HG02852 (cell line): ENCODE measurements around the gene SEMA3C.

ENCODE experiments used
- ATAC-seq: cut with Tn5 transposase; IDR thresholded peaks from one replicate; pipeline ENCODE4 v1.9.1; 2021; ENCODE audit warnings: mild to moderate bottlenecking, moderate library complexity; ENCODE audit not compliant: unreplicated experiment

SEMA3C gene

DNA sequence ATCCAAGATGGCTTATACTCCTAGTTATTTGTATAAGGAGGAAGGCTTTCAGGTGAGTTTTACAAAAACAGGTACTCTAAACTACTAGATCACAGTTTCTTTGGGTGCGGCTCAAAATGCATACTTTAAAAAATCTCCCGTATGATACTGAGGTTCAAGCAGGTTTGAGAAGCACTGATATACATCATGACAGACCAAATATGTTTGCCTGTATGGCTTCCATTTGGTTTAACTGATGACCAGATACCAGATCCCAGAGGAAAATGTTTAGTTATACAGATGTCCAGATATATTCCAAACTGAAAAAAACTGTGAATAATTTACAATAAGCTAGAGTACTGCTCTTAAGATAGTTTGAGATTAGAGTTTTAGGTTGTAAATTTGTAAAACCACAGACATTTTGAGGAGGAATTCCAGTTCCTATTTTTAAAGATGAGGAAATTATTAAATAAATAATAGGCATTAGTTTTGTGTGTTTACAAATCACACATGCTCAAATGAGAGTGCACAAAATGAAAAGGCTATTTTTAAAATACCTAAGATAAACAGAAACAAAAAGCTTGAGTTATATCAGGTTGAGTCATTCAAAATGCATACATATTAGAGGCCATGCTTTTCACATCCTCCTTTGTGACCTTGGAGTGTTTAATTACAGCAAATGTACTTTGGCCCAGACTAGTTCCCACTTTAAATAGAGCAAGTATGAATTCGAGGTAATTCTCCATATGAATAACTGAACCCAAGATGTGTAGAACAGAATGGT, 60.5 kb downstream of the SEMA3C start:
- ATAC-seq, result no peak

GRCh38 chr7:80856769-80857168, 62.1 kb downstream of the SEMA3C start:
- no peak for ATAC-seq

DNA sequence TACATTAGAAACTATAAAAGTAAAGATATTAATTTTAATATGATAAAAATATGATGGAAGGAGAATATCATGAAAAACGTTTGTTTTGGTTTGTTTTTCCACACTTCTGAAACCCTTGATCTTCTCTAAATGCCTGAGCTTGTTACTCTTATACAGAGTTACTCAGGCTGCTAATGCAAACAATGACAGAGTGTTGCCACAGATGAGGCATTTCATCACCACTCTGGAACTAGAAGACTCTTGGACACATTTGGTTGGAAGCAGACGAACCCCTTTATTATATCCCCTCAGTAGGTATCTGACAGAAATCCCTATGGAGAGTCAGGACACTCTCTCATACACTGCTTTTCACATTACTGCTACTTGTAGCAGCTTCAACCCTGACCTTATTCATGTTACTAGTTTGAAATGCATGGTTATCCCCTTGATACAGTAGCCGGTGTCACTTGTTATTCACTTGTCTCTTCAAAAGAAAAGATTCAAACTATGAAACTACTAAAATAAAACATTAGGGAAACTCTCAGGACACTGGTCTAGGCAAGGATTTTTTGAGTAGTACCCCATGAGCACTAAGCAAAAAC, 66.9 kb downstream of the SEMA3C start:
- no peak for ATAC-seq

DNA sequence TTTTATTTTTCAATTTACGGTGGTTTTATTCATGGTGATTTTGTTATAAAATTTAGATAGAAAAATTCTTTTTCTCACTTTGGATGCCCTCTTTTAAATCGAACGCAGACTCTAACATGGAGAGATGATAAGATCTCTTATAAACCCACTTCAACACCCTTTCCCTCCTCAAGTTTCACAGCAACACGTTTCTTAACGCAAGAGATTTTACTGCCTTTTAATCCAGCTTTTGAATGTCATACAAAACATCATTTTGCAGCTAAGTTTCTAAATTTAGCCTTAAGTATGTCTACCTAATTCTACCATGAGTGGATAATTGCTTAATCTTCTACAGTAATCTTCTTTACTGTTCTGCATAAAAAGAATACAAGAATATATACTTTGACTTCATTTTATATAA, 70.0 kb downstream of the SEMA3C start:
- no peak for ATAC-seq

- ATAC-seq, result no peak
These were observed 71.0 kb downstream of the SEMA3C start for GRCh38 chr7:80847895-80848294.

- no peak for ATAC-seq
These were observed 71.8 kb downstream of the SEMA3C start for GRCh38 chr7:80847027-80847426.

DNA sequence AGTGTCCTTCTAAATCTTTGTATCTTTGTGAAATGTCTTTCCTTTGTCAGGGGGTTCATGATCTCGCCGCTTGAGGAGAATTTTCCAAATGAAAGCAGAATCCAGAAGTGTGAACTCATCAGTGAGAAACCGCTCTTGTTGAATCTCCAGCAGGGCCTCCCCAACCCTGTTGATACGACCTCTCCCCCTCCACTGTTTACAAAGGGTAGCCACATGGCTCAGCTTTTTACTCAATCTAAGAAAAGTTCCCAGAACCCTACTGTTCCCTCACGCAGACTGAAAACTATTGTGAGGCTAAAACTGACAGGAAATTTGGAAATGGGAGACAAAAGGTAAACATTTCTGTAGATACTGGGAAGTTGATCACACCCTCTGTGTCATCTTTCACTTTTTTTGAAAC, 73.9 kb downstream of the SEMA3C start:
- ATAC-seq, result no peak

- ATAC-seq, result no peak
These were observed 75.7 kb downstream of the SEMA3C start for GRCh38 chr7:80843018-80843677.

DNA sequence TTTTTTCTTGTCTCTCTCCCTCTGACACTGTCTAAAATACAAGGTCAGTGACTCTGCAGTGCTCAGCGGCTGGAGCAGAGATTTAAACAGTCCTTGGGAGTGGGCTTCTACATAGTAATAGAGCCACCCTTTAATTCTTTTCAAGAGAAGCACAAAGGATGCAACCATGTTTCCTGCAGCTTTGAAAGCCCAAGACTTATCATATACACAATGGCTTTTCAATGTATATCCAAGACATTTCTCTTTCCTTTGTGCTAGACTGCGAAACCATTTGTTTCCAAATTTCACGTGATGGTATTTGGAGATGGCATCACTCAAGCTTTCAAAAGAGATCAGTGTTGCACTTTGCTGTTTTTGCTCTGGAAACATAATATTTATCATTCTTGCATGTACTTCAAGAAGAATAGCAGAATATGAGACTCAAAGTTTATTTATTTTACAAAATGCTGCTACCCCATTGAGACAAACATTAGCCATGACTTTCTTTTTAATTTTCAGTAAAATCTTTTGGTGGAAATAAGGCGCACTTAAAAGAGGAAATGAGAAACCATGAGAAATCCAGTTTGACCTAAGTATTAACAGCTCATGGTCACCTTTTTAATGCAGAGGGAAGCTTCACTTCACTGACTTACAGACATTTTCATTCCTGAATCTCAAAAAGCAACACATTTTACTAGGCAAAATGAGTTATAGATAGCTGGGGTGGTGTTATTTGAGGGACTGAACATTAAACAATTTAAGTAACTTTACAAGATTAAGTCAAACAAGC, 76.6 kb downstream of the SEMA3C start:
- no peak for ATAC-seq

DNA sequence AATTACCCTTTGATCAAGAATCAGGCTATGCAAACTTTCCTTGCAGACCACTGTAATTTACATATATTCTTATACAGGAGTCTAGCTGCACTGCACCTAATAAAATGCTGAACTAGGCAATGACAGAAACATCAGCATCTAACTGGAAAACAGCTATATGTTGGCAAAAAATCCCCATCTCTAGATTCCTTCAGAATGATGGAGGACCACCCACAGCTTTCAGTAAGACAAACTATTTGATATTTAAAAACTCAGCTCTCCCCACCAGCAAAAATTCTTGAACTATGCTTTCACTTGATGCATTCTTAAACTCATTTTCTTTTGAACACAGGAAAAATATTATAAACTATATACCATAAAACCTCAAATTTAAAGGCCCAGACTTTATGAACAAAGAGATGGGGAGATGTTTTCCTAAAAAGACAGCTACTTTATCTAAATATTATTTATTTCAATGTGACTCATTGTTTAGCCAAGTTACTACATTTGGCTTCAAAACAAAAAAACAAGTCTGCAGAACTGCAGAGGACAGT, 77.4 kb downstream of the SEMA3C start:
- no peak for ATAC-seq

- no peak for ATAC-seq
These were observed 78.2 kb downstream of the SEMA3C start for GRCh38 chr7:80840681-80841080.

DNA sequence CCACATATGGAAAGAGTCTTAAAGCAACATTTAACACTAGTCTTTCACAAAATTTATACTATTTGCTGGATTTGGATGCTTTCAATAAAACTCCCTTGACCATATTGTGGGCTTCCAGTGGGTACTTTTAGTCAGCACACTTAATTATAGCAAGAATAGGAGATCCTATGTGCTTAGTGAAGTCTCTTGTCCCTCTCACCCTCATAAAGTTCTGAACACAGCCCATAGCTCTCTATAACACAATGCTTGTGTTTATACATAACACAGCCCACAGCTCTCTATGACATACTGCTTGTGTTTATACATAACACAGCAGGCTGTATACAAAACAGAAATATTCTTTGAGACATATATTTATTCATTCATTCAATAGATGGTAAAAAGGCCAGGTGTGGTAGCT, 79.0 kb downstream of the SEMA3C start:
- ATAC-seq, result no peak

DNA sequence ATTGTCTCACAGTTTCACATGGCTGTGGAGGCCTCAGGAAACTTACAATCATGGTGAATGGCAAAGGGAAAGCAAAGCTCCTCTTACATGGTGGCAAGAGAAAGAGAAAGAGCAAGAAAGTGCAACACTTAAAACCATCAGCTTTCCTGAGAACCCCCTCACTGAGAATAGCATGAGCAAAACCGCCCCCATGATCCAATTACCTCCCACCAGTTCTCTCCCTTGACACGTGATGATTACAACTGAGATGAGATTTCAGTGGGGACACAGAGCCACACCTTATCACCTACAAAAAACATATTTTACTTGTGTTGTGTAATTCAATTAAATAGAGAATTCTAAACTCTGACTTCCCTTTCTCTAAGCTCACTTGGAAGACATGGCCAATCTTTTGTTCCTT, 80.2 kb downstream of the SEMA3C start:
- ATAC-seq, result no peak

DNA sequence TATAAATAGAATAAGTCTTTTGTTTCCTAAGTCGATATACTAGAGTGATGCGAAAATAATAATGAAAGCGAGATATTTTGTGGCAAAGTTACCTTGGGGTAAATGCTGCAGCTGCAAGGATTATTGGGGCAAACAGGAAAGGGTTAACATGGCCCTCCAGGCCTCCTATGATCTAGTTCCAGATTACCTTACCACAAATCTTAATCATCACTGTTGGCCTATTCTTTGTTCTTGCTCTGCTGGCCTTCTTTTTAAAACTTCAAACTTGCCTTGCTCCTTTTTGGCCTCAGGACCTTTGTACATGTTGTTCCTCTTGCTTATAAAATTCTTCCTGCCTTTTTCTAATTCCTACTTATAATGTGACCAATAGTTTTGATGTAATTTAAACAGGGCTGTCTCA, 81.5 kb downstream of the SEMA3C start:
- no peak for ATAC-seq

- ATAC-seq, result no peak
These were observed 83.6 kb downstream of the SEMA3C start for GRCh38 chr7:80835251-80835650.

DNA sequence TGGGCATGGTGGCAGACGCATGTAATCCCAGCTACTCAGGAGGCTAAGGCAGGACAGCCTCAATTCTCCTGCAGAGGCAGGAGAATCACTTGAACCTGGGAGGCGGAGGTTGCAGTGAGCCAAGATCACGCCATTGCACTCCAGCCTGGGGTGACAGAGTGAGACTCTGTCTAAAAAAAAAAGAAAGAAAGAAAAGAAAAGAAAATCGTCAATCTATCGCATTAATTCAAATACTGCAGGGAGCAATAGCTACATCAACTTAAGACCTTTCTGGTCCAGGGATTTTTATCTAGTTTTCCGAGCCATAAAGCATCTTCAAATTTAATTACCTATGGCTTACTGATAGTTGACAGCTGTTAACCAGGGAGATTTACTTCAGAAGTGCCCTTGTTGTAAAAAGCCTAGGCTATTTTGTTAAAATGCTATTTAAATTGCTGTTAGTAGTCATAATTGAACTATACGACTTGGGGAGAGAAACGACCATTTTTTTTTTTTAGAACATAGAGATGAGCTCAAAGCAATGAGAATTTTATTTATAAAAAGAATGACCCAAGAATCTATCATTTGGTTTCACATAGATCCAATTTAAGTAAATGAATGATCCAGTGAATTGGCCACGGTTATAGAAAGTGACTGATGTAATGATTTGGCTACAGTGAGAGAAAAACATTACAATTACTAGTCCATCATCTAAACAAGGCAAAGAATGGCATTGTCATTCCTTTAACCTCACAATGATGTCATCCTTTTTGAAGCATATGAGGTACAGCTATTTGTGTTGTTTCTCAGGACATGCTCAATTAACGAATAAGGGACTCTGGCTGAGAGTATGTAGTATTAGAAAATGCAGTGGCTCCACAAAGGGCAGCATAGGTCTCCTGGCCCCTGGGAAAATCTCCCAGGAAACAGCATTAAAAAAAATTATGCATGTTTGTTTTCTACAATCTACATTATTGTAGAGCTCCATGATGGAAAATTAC, 85.3 kb downstream of the SEMA3C start:
- ATAC-seq, result no peak

- no peak for ATAC-seq
These were observed 86.8 kb downstream of the SEMA3C start for GRCh38 chr7:80832006-80832405.

- ATAC-seq, result no peak
These were observed 88.1 kb downstream of the SEMA3C start for GRCh38 chr7:80830584-80831285.

DNA sequence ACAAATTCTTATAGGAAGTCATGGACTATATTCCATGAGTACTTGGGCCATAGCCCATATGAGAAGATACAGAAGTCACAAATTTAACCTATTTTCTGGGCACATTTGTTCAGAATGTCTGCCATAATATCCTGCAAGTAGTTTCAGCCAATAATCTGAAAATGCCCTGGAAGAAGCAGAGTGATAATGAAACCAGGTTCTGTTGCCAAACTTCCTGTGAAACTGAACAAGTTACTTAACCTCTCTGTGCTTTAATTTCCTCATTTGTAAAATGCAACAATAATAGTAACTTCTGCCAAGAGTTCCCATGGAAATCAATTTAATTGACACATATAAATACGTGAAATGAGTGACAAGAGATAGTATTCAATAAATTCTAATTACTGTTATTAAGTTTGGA, 88.8 kb downstream of the SEMA3C start:
- no peak for ATAC-seq

DNA sequence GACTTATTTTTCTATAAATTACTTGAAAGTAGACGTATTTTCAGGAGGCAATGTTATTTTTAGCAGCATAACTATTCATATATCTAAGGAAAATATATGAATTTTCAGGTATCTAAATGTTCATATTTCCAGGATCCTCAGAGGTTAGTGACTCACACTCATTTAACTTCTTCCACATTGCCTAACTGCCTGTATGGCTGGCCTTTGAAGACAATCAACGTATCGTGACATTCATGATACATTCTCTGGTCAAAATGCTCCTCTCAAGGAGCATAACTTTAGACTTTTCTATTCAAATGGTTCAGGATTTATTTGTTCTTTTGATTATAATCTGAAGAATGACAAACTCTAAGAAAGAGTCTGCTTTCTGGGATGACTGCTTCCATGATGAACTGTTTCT, 89.3 kb downstream of the SEMA3C start:
- no peak for ATAC-seq
